Measurements from ENCODE around the gene FAM227A. TPM values are rescaled to one million over a fixed set of nuclear protein-coding genes. Genes with fewer than 3 reads are reported as not detected.
A peak's percentile ranks its signal among the peaks of the same experiment; 100 is the strongest.

Gene FAM227A
- total and polyA plus RNA-seq, 2 of the 13 experiments (the other 11 are each of a cell fraction or from before 2014, with no cell fraction given), result 1.0 to 1.5 TPM

DNA sequence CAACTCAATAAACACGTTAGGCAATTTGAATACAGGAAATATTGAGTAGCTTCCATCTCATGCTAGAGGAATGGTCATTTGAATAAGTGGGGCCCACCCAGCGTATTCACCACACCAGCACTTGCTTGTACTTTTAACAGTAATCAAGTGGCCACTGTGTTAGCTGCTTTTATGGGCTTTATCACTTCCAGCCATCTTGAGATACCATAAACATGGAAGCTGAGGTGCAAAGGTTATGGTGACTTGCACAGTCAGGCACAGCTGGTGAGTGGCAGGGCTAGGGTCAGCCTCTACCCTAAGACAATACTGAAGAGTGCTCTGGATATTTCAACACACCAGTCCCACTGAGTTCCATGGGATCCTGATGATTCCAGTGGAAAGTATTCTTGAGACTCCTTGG lies 37.9 kb upstream of the FAM227A start (continued):
- TF ChIP-seq, protein P1, sequence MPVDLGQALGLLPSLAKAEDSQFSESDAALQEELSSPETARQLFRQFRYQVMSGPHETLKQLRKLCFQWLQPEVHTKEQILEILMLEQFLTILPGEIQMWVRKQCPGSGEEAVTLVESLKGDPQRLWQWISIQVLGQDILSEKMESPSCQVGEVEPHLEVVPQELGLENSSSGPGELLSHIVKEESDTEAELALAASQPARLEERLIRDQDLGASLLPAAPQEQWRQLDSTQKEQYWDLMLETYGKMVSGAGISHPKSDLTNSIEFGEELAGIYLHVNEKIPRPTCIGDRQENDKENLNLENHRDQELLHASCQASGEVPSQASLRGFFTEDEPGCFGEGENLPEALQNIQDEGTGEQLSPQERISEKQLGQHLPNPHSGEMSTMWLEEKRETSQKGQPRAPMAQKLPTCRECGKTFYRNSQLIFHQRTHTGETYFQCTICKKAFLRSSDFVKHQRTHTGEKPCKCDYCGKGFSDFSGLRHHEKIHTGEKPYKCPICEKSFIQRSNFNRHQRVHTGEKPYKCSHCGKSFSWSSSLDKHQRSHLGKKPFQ (CRISPR knock-in tag; IDR thresholded peaks at IDR 0.05; ENCODE audit: insufficient replicate concordance), result no peak
- TF ChIP-seq LCORL (IDR thresholded peaks at IDR 0.05), result no peak
- no peak for TF ChIP-seq LCORL (CRISPR knock-in tag; IDR thresholded peaks at IDR 0.05)
- TF ChIP-seq NONO (IDR thresholded peaks at IDR 0.05), result no peak
- no peak for TF ChIP-seq NONO (CRISPR knock-in tag; conservative IDR thresholded peaks at IDR 0.05)
- no peak for TF ChIP-seq PAWR (CRISPR knock-in tag; IDR thresholded peaks at IDR 0.05; ENCODE audit: borderline replicate concordance)
- no peak for TF ChIP-seq PPARG (CRISPR knock-in tag; conservative IDR thresholded peaks at IDR 0.05)
- peak; percentile 75 for TF ChIP-seq ZNF644 (CRISPR knock-in tag; IDR thresholded peaks at IDR 0.05; ENCODE audit: low read depth)
- TF ChIP-seq ZNF234 (CRISPR knock-in tag; conservative IDR thresholded peaks at IDR 0.05), result no peak
- TF ChIP-seq ETV6 (CRISPR knock-in tag; conservative IDR thresholded peaks at IDR 0.05), result no peak
- TF ChIP-seq MED8 (CRISPR knock-in tag; IDR thresholded peaks at IDR 0.05; ENCODE audit: insufficient replicate concordance), result no peak
- TF ChIP-seq, protein P2, sequence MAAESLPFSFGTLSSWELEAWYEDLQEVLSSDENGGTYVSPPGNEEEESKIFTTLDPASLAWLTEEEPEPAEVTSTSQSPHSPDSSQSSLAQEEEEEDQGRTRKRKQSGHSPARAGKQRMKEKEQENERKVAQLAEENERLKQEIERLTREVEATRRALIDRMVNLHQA (CRISPR knock-in tag; IDR thresholded peaks at IDR 0.05), result no peak
- TF ChIP-seq ASH2L (IDR thresholded peaks at IDR 0.05; ENCODE audit: insufficient read length, low read depth, low read length), result no peak
- TF ChIP-seq POLR2AphosphoS5 (IDR thresholded peaks at IDR 0.05; ENCODE audit: low read depth, low read length), result no peak
- TF ChIP-seq, protein P3, sequence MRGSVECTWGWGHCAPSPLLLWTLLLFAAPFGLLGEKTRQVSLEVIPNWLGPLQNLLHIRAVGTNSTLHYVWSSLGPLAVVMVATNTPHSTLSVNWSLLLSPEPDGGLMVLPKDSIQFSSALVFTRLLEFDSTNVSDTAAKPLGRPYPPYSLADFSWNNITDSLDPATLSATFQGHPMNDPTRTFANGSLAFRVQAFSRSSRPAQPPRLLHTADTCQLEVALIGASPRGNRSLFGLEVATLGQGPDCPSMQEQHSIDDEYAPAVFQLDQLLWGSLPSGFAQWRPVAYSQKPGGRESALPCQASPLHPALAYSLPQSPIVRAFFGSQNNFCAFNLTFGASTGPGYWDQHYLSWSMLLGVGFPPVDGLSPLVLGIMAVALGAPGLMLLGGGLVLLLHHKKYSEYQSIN (CRISPR knock-in tag; IDR thresholded peaks at IDR 0.05; ENCODE audit: borderline replicate concordance), result no peak
- TF ChIP-seq SAP130 (CRISPR knock-in tag; IDR thresholded peaks at IDR 0.05; ENCODE audit: low read depth), result peak; percentile 38; the same call in 1 of the 2 replicates
- 0 out of 2 replicates have a peak, but pooled peaks have one; percentile 45 for TF ChIP-seq RORA (CRISPR knock-in tag; IDR thresholded peaks at IDR 0.05)
- TF ChIP-seq, protein P4, sequence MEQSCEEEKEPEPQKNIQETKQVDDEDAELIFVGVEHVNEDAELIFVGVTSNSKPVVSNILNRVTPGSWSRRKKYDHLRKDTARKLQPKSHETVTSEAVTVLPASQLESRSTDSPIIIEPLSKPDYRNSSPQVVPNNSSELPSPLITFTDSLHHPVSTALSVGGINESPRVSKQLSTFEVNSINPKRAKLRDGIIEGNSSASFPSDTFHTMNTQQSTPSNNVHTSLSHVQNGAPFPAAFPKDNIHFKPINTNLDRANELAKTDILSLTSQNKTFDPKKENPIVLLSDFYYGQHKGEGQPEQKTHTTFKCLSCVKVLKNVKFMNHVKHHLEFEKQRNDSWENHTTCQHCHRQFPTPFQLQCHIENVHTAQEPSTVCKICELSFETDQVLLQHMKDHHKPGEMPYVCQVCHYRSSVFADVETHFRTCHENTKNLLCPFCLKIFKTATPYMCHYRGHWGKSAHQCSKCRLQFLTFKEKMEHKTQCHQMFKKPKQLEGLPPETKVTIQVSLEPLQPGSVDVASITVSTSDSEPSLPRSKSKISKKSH (CRISPR knock-in tag; IDR thresholded peaks at IDR 0.05; ENCODE audit: borderline replicate concordance), result no peak
- peak; percentile 56 for TF ChIP-seq HOXA3 (CRISPR knock-in tag; IDR thresholded peaks at IDR 0.05)
- no peak for TF ChIP-seq ZNF780A (CRISPR knock-in tag; IDR thresholded peaks at IDR 0.05)
- TF ChIP-seq NPAS2 (CRISPR knock-in tag; IDR thresholded peaks at IDR 0.05; ENCODE audit: borderline replicate concordance), result no peak
- peak; percentile 20; the same call in 1 of the 2 replicates for TF ChIP-seq TAF1 (CRISPR knock-in tag; IDR thresholded peaks at IDR 0.05)
- TF ChIP-seq KDM4B (CRISPR knock-in tag; IDR thresholded peaks at IDR 0.05), result no peak
- no peak for TF ChIP-seq FOXC1 (CRISPR knock-in tag; IDR thresholded peaks at IDR 0.05; ENCODE audit: borderline replicate concordance)
- TF ChIP-seq, protein P5, sequence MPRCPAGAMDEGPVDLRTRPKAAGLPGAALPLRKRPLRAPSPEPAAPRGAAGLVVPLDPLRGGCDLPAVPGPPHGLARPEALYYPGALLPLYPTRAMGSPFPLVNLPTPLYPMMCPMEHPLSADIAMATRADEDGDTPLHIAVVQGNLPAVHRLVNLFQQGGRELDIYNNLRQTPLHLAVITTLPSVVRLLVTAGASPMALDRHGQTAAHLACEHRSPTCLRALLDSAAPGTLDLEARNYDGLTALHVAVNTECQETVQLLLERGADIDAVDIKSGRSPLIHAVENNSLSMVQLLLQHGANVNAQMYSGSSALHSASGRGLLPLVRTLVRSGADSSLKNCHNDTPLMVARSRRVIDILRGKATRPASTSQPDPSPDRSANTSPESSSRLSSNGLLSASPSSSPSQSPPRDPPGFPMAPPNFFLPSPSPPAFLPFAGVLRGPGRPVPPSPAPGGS (CRISPR knock-in tag; IDR thresholded peaks at IDR 0.05), result no peak
- no peak for TF ChIP-seq HOXA9 (CRISPR knock-in tag; IDR thresholded peaks at IDR 0.05; ENCODE audit: borderline replicate concordance)
- no peak for TF ChIP-seq CEBPB (IDR thresholded peaks at IDR 0.05; ENCODE audit: borderline replicate concordance, low read depth, low read length)
- TF ChIP-seq STAT5B (CRISPR knock-in tag; IDR thresholded peaks at IDR 0.05), result no peak

All from HepG2 (cell line).